Amniotic epithelial cell (primary cell): ENCODE data around the gene PAQR5.
"Not testable (repeated sequence)": the region's sequence is repeated elsewhere in the genome, so short reads cannot be mapped to it uniquely, and the experiment has no call there.

Source experiments
- DNase-seq: peaks from one replicate; pipeline ENCODE4 v3.0.0-alpha.2; 2010; ENCODE audit warnings: low read depth

Gene PAQR5

GRCh38 chr15:69357773-69358771 is 59.4 kb downstream of the PAQR5 start:
- peak; percentile 52 for DNase-seq

- no peak for DNase-seq
These were observed 60.1 kb downstream of the PAQR5 start for GRCh38 chr15:69358850-69359249.

- no peak for DNase-seq
These were observed 61.0 kb downstream of the PAQR5 start for GRCh38 chr15:69359722-69360121.

- no peak for DNase-seq
These were observed 61.9 kb downstream of the PAQR5 start for GRCh38 chr15:69360642-69361041.

DNA sequence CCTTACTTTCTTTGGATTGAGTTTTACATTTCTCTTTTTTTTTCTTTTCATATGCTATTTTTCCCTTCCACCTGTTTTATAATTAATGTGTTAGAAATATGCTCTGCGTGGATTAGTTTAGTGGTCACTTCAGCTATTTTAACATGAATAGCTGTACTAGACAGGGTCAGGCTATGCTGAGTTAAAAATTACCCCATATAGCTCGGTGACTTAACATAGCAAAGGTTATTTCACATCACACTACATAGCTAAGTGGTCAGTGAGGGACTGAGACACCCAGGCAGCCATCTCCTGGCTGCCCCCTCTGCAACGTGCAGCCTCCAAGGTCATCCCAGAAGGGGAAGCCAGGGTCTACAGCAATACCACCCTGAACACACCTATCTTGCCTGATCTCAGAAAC is 68.5 kb downstream of the PAQR5 start:
- no peak for DNase-seq

- no peak for DNase-seq
These were observed 70.9 kb downstream of the PAQR5 start for GRCh38 chr15:69369631-69370030.

- no peak for DNase-seq
These were observed 74.7 kb downstream of the PAQR5 start for GRCh38 chr15:69373406-69373805.

DNA sequence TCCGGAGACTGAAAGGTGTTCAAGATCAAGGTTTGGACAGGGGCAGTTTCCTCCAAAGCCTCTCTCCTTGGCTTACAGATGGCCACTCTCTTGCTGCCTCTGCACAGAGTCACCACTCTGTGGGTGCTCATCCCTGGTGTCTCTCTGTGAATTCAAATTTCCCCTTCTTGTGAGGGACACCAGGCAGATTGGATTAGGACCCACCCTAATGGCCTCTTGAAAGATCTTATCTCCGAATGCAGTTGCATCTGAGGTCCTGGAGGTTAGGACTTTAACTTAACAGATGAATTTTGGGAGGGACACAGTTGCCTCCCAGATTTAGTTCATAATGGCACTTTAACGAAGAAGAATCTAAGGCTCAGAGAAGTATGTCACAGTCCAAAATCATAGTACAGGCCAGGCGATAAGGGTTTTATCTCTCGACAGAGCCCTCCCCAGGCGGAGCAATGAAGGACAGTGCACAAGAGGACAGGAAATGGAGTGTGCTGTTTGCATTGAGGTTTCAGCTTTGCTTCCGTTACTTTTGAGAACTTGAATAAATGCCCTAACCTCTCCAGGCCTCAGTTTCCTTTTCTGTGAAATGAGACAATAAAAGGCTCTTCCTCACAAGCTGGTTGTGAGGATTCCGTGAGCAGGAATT is 76.6 kb downstream of the PAQR5 start:
- no peak for DNase-seq

DNA sequence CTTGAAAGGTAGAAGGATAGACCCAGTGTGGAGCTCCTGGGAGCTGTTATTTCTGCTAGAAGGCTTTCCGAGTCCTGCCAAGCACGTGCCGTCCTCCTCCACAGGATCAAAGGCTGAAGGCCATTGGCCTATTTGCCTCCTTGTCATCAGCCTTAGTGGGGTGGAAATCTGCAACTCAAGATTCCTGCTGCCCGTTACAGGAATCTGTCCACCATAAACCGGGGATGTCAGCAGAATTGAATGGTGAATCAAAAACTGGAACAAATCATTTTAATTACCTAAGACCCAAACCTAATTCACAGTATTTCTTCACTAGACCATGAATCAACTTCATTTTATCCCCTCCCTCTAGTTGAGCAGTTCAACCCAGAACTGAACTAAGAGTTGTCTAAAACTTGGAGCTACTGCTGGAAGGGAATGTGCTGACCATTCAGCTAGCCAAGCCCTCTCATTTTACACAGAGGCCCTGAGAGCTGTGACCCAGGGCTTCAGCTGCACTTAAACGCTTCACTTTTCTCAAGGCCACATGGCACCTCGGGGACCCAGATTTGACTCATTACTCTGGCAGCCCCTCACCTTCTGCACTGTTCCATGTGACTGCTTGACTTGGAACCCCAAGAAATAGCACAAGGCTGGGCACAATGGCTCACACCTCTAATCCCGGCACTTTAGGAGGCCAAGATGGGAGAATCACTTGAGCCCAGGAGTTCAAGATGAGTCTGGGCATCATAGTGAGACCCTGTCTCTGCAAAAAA is 78.7 kb downstream of the PAQR5 start:
- no peak for DNase-seq

GRCh38 chr15:69380100-69380725 is 81.5 kb downstream of the PAQR5 start:
- peak; percentile 33 for DNase-seq

GRCh38 chr15:69380726-69381105 is 82.0 kb downstream of the PAQR5 start:
- no peak for DNase-seq

GRCh38 chr15:69382176-69382575 is 83.5 kb downstream of the PAQR5 start:
- DNase-seq, result not testable (repeated sequence)

DNA sequence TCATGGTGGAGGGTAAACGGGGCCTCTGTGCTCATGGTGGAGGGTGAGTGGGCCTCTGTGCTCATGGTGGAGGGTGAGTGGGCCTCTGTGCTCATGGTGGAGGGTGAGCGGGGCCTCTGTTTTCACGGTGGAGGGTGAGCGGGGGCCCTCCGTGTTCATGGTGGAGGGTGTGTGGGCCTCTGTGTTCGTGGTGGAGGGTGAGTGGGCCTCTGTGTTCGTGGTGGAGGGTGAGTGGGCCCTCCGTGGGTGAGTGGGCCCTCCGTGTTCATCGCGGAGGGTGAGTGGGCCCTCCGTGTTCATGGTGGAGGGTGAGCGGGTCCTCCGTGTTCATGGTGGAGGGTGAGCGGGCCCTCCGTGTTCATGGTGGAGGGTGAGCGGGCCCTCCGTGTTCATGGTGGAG is 85.4 kb downstream of the PAQR5 start:
- not testable (repeated sequence) for DNase-seq

DNA sequence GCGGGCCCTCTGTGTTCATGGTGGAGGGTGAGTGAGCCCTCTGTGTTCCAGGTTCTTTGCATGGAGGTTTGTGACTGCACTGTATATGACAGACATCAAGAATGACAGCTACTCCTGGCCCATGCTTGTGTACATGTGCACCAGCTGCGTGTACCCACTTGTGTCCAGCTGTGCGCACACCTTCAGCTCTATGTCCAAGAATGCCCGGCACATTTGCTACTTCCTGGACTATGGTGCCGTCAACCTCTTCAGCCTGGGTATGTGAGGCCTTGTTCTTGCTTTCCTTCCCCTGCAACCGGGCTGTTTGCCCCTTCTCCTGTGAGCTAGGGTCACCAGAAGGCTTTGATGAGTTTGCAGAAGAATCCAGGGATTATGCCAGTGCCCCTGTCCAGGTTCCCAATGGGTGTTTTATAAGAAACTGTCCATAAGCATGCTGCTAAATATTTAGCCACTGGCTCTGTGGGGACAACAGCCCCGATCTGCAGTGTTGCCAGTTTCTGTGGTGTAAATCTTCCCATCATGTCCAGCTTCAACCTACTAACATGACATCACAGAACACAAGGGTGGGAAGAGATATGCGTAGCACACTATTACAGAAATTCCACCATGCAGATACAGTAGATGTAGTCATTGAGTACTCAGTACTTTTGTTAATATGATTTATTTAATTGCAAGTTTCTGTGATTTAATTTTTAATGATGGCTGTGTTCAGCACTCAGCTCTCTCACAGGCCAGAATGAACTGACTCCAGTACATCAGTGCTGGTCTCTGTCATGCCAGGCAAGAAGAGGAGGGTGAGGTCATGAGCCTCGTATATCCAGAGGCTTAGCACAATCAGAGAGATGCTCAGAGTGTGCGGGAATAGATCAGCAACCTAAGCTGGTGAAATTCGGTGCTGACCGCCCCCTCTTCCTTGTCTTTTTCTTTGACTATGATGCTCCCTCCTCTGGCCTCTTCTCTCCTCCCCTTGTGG is 86.2 kb downstream of the PAQR5 start:
- DNase-seq, result no peak

DNA sequence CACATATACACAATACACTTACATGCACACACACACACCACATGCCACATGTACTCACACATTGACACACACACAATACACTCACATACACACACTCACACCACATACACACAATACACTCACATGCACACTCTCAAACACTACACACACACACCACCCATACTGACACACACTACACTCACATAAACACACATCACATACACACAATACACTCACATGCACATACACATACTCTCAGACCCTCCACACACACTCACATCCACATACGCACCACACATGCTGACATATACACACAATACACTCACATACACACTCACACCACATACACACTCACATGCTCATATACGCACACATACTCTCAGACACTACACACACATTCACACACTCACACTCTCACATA is 87.1 kb downstream of the PAQR5 start:
- DNase-seq, result no peak

DNA sequence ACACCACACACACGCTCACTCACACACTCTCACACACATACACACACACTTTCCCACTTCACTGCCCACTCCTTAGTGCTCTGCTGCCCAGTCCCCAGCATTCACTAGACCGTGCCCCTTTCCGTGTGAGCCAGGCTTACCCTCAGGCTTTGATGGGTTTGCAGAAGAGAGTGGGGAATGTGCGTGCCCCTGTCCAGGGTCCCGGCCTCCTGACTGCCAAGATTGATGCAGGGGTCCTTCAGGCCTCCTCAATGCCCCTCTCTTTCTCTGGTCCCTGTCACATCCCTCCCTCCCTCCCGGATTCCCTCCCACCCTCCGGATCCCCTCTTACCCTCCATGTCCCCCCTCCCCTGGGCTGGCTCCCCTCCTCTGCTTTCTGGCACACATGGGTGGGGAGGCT is 87.6 kb downstream of the PAQR5 start:
- DNase-seq, result no peak

DNA sequence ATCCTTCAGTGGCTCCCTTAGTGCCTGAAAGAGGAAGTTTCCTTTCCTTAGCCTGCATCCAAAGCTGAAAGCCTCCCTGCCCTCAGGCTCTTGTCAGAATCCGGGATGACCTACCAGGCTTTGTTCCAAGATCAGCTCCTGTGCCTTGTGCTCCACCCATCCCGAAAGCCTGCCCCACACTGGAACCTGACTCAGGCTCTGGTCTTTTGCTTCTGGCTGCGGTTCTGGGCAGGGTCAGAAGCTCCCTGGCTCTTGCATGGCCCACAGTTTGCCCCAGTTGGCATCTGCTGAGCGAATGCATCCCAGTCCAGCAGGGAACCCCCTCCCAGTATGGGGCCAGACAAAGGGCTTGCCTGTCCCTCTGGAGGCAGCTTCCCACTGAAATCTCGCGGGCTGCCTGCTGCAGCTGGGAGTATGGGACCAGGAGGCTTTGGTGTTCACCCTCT is 89.6 kb downstream of the PAQR5 start:
- DNase-seq, result no peak

- no peak for DNase-seq
These were observed 90.7 kb downstream of the PAQR5 start for GRCh38 chr15:69389426-69389825.

DNA sequence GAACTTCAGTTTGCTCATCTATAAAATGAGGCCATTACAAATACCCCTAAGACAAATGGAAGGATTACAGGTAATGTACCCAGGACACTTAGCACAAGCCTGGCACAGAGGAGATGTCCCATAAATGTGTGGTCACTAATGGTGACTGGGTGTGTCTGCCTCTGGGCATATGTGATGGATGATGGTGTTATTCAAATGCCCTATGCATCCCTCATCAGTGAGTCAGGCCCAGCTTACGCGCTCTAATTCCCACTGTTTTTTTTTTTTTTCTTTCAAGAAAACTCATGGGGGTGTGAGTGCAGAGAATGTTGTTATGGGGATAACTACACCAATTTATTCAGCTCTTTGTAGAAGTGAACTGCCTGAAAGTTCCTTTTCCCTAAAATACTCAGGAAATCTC is 91.9 kb downstream of the PAQR5 start:
- peak; percentile 85 for DNase-seq

- no peak for DNase-seq
These were observed 92.5 kb downstream of the PAQR5 start for GRCh38 chr15:69391046-69391757.
